ENCODE data around the gene PDPR.
"Not testable (repeated sequence)": the region's sequence is repeated elsewhere in the genome, so short reads cannot be mapped to it uniquely, and the experiment has no call there.

PDPR gene

DNA sequence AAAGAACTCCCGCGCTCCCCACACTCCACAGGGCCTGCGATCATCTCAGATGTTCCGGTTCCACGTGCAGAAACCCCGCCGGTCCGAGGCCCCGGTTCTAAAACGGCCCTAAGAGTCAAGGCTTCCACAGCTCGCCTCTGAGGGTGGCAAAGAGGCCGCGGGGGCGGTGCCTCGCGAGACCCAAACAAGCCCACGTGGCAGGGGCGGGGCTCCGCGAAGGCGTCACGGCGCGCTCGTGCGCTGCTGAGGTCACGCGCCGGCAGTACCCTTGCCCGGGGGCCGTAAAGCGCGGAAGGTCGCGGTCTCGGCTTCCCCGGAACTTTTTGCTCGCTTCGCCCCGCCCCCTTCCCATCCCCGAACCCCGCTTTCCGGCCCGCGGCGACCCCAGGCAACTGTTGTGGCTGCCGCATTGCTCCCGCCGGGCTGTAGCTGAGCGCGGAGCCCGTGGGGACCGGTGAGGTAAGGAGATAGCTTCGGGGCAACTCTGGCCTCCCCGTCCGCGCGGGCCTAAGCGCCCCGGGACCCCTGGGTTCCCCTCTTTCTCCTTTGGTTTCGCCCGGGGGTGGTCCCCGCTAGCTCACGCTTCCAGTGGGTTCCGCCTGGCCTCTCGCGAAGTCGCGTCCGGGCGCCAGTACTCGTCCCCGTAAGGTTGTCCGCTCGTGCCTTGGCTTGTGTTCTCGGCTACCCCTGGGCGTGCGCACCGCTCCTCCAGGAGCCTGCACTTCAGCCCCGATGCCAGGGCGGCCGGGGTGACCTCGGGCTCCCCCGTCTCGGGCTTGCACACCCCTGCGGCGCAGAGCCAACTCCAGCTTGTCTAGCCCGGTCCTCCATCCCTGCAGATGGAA lies at the start of gene PDPR:
Gene PDPR, plus strand, starts transcription at position 351 of the 845 bp plus-strand sequence. CDS start 6,161 bp downstream, outside the sequence.
- not testable (repeated sequence) for FAIRE-seq

DNA sequence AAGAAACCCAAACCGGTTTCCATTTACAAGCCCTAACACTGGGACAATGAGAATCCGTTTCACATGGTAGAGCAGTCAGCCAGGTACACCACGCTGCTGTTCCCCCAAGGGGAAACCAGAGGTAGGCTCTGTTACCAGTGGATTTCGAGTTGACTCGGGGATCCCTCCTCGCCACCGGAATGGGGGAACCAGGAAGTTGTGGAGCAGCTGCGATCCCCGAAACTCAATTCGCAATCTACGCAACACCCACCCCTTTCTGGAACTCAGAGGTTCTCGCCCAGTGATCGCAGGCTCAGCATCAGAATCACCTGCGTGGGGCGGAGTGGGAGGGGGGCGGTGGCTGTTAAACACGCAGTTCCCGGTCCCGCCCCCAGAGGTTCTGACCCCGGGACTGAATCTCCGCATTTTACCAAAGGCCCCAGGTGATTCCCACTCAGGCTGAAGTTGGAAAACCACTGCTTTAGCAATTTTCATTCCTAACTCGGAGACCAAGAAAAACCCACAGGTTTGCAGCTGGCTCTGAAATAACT lies 49.2 kb upstream of the PDPR start:
- FAIRE-seq: not testable (repeated sequence)

- FAIRE-seq: not testable (repeated sequence)
Measured at GRCh38 chr16:70065376-70065745, 48.8 kb upstream of the PDPR start.

DNA sequence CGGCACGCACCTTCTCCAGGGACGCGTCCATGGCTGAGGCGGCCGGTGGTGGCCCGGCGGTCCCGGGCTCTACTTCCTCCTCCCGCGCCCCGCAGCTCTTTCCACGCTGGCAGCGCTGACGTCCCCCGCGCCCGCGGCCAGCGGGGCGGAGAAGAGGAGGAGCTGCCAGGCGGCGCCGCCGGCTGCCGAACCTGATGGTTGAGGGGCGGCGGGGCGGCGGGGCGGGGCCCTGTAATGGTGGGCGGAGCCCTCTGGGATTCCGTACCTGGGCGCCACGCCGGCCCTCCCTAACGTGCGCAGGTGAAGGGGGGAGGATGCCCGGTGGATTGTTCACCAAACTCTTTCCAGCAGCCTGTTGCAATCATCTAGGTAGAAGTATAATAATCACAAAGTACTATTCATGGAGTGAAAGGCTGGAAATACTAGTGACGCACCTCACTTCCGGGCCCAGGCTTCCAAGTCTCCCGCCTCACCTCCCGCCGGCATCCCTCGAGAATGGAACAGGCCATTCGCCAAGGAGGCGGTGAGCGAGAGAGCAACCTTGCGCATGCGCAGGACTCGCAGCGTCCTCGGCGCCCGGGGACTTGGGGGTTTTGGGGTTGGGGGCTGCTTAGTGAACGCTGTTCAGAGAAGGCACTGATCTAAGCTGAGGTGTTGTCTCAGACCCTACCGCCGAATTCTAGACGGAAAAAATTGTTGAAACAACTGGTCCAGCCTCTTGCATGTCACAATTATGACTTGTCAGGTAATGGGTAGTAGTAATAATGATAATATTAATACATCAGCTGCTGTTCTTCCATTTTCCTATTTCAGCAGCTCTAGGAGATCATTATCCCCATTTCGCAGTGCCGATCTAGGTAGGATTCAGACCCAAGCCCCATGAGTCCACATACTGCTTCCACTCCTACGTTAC lies 48.1 kb upstream of the PDPR start:
- peak; percentile 30 for FAIRE-seq

DNA sequence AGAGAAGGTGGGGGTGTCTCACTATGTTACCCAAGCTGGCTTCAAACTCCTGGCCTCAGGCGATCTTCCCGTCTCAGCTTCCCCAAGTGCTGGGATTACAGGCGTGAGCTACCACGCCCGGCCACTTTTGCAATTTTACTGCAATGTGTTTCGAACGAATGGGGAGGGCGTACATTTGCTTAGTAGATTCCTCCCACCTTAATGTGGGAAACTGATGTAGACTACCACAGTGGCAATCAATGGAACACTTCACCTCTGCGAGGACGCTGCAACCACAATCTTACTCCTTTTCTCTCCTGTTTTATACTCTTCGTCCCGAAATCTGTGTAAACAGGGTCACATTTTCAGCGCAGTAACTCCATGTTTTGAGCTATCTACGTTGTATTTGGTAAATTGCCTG lies 47.4 kb upstream of the PDPR start:
- FAIRE-seq: not testable (repeated sequence)

DNA sequence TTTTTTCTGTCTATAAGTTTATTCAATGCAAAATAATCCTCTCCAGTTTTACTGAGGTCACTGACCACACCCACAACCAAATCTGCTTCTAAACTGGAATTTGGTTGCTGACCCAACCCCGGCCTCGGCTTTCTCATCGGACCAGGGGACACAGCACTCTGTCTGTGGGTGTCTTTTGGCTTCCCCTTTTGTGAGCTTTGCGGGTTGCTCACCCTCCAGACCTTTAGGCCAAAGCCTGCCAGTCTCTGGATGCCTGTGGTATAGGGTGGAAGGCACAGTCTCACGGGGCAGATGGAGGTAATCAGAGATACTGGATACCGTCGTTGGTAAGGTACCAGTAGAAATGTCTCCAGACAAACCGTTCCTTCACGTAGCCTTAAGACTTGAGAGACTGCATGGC lies 35.1 kb upstream of the PDPR start:
- FAIRE-seq: not testable (repeated sequence)

GRCh38 chr16:70081219-70081618 lies 32.9 kb upstream of the PDPR start:
- not testable (repeated sequence) for FAIRE-seq

GRCh38 chr16:70083931-70084330 lies 30.2 kb upstream of the PDPR start:
- not testable (repeated sequence) for FAIRE-seq

- not testable (repeated sequence) for FAIRE-seq
Measured at GRCh38 chr16:70088160-70088559, 26.0 kb upstream of the PDPR start.

- not testable (repeated sequence) for FAIRE-seq
Measured at GRCh38 chr16:70088877-70089276, 25.3 kb upstream of the PDPR start.

GRCh38 chr16:70089289-70089688 lies 24.8 kb upstream of the PDPR start:
- FAIRE-seq: not testable (repeated sequence)

- peak; percentile 76 for FAIRE-seq
Measured at GRCh38 chr16:70091104-70091503, 23.0 kb upstream of the PDPR start.

GRCh38 chr16:70094096-70094495 lies 20.0 kb upstream of the PDPR start:
- not testable (repeated sequence) for FAIRE-seq

DNA sequence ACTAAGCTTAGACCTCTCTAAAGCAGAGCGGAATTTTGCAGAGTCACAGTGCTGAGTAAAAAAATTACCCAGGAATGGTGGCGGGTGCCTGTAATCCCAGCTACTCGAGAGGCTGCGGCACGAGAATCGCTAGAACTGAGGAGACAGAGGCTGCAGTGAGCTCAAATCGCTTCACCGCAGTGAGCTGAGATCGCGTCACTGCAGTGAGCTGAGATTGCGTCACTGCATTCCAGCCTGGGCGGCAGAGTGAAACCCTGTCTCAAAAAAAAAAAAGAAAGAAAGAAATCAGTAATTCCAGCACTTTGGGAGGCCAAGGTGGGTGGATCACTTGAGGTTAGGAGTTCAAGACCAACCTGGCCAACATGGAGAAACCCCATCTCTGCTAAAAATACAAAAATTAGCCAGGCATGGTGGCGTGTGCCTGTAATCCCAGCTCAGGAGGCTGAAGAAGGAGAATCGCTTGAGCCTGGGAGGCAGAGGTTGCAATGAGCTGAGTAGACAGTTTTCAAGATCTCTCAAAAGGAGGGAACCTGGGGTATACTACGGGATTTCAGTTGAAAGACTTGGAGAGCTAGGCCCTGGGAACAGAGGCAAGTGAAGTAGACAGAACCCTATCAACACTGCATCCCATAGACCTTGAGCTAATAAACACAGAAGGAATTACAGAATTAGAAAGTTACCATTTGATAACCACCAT lies 4.4 kb upstream of the PDPR start:
- not testable (repeated sequence) for FAIRE-seq

DNA sequence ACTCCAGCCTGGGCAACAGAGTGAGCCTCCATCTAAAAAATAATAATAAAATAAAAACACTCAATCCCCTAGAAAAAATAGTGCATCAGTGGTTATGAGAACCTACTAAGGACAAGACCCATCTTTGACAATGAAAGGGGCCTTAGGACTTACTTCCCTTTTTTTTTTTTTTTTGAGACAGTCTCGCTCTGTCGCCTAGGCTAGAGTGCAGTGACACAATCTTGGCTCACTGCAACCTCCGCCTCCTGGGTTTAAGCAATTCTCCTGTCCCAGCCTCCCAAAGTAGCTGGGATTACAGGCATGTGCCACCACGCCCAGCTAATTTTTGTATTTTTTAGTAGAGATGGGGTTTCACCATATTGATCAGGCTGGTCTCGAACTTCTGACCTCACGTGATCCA lies 2.0 kb upstream of the PDPR start:
- not testable (repeated sequence) for FAIRE-seq

- not testable (repeated sequence) for FAIRE-seq
Measured at GRCh38 chr16:70113599-70113981, 542 bp upstream of the PDPR start.

- not testable (repeated sequence) for FAIRE-seq
Measured at GRCh38 chr16:70118354-70118753, 4.2 kb downstream of the PDPR start.

DNA sequence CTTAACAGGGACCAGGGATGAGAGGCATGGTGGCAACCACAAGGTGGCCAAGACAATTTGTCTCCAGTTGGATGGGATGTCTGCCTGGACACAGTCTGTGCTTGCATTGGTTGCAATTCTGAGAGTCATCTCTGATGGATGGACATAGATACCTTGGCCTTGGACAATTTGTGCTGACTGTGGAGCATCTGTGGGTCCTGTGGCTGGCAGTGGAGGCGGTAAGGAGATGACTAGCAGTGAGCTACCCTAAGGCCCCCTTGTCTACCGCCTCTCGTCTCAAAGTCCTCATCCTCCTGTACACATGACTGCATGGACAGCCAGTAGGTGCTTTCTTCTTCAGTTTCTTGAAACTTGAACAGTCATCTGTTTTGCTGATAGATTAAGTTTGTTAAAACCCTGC lies 4.6 kb downstream of the PDPR start:
- not testable (repeated sequence) for FAIRE-seq

- FAIRE-seq: not testable (repeated sequence)
Measured at GRCh38 chr16:70120398-70120797, 6.3 kb downstream of the PDPR start.

DNA sequence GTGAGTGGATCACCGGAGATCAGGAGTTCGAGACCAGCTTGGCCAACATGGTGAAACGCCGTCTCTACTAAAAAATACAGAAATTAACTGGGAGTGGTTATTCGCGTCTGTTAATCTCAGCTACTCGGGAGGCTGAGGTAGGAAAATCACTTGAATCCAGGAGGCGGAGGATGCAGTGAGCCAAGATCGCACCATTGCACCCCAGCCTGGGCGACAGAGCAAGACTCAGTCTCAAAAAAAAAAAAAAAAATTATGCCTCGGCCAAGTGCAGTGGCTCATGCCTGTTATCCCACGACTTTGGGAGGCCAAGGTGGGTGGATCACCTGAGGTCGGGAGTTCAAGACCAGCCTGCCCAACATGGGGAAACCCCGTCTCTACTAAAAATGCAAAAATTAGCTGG lies 9.7 kb downstream of the PDPR start:
- not testable (repeated sequence) for FAIRE-seq

DNA sequence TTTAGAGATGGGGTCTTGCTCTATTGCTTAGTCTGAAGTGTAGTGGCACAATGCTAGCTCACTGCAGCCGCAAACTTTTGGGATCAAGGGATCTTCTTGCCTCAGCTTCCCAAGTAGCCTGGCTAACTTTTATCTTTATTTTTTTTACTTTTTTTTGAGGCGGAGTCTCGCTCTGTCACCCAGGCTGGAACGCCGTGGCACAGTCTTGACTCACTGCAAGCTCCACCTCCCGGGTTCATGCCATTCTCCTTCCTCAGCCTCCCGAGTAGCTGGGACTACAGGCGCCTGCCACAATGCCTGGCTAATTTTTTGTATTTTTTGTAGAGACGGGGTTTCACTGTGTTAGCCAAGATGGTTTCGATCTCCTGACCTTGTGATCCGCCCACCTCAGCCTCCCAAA lies 12.1 kb downstream of the PDPR start:
- not testable (repeated sequence) for FAIRE-seq

DNA sequence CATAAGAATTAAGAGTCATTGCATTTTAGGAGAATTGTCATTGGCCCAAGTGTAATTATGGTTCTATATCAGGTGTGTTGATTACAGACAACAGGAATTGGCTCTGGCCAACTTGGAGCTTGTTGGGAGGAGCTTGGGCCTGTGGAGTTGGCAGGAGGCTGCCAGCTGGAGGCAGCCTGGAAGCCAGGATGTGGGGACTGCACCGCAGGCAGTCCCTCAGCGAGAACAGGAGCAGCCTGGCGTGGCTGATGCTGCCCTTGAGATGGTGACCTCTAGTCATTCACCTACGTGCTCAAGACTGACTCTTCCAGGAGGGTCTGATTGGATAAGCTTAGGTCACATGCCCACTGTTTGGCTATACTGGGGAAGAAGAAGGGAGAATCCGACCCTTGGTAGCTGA lies 13.6 kb downstream of the PDPR start:
- FAIRE-seq: not testable (repeated sequence)

GRCh38 chr16:70128844-70129243 lies 14.7 kb downstream of the PDPR start:
- FAIRE-seq: not testable (repeated sequence)
